22Rv1 (cell line): ENCODE data around the gene PDE10A.

Experiments used
- H3K27ac ChIP-seq: fragments of 450-650 bp; 2 replicates; pipeline ENCODE4 v1.5.1; 2017
- ZFX ChIP-seq: fragments of 450-650 bp; IDR thresholded peaks from 2 replicates; pipeline ENCODE4 v1.6.1; 2017; ENCODE audit warnings: antibody characterized with exemption, borderline replicate concordance
- TF ChIP-seq, protein P1 (sequence below): fragments of 450-650 bp; IDR thresholded peaks from 2 replicates; pipeline ENCODE4 v1.5.1; 2017; ENCODE audit warnings: mild to moderate bottlenecking

Gene PDE10A

GRCh38 chr6:165677091-165677490 is 14.1 kb upstream of the PDE10A start:
- TF ChIP-seq, protein P1, sequence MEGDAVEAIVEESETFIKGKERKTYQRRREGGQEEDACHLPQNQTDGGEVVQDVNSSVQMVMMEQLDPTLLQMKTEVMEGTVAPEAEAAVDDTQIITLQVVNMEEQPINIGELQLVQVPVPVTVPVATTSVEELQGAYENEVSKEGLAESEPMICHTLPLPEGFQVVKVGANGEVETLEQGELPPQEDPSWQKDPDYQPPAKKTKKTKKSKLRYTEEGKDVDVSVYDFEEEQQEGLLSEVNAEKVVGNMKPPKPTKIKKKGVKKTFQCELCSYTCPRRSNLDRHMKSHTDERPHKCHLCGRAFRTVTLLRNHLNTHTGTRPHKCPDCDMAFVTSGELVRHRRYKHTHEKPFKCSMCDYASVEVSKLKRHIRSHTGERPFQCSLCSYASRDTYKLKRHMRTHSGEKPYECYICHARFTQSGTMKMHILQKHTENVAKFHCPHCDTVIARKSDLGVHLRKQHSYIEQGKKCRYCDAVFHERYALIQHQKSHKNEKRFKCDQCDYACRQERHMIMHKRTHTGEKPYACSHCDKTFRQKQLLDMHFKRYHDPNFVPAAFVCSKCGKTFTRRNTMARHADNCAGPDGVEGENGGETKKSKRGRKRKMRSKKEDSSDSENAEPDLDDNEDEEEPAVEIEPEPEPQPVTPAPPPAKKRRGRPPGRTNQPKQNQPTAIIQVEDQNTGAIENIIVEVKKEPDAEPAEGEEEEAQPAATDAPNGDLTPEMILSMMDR, result no peak
- TF ChIP-seq ZFX, result no peak
- no peak overlapping the region for H3K27ac ChIP-seq

- TF ChIP-seq ZFX, result no peak
- TF ChIP-seq, protein P1, result 0 out of 2 replicates have a peak, but pooled peaks have one; percentile 25
- H3K27ac ChIP-seq, result no peak overlapping the region
Measured at GRCh38 chr6:165676435-165677068, 13.5 kb upstream of the PDE10A start.

GRCh38 chr6:165675120-165675519 is 12.1 kb upstream of the PDE10A start:
- TF ChIP-seq, protein P1, result no peak
- TF ChIP-seq ZFX, result no peak
- H3K27ac ChIP-seq, result no peak overlapping the region

- TF ChIP-seq ZFX, result no peak
- TF ChIP-seq, protein P1, result no peak
- H3K27ac ChIP-seq, result no peak overlapping the region
Measured at GRCh38 chr6:165674155-165675029, 11.4 kb upstream of the PDE10A start.

GRCh38 chr6:165671222-165671768 is 8.3 kb upstream of the PDE10A start:
- TF ChIP-seq ZFX, result no peak
- TF ChIP-seq, protein P1, result no peak

GRCh38 chr6:165668951-165669350 is 5.9 kb upstream of the PDE10A start:
- H3K27ac ChIP-seq, result no peak overlapping the region
- TF ChIP-seq, protein P1, result no peak
- no peak for TF ChIP-seq ZFX

More at GRCh38 chr6:165671222-165671768, 8.3 kb upstream of the PDE10A start:
- no peak overlapping the region for H3K27ac ChIP-seq

DNA sequence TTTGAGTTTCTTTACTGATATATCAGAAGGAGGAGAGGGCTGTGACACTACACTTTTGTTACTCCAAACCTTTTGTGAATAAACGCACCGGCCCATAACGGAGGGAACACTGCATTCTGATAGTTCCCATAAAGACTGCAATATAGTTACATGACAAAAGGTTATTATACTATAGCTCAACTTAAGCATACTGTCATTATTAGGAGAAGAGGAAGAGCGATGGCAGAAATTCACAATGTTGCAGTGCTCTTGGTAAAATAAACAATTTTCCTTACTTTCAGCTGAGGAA is 2.3 kb upstream of the PDE10A start:
- TF ChIP-seq, protein P1, result no peak
- TF ChIP-seq ZFX, result no peak

More for the DNA sequence above, 2.3 kb upstream of the PDE10A start:
- H3K27ac ChIP-seq, result no peak overlapping the region
